ENCODE results near the gene DIRAS2. TPM values are rescaled to one million over a fixed set of nuclear protein-coding genes. Genes with fewer than 3 reads are reported as not detected.

DIRAS2 gene
- total and polyA plus RNA-seq, 2 donors (not counting 1 experiment from before 2014, with no cell fraction given), result not detected

GRCh38 chr9:90607701-90608516 lies 34.7 kb downstream of the DIRAS2 start:
- intact Hi-C loops (cut with micrococcal nuclease), result no loop called here
- no peaks in the 10 kb centered on the region for H3K4me1 Mint-ChIP-seq
- WGBS (ENCODE audit: insufficient coverage), result 70% methylated on average over 2 of the region's 10 CpGs
- CTCF ChIA-PET, result no interaction called here
- ATAC-seq (ENCODE audit: low read depth), result no peak
- no peak overlapping the region for H2AFZ ChIP-seq (ENCODE audit: insufficient read depth, low read depth, low read length, poor library complexity, severe bottlenecking)
- no peaks in the 10 kb centered on the region for H3K9me3 Mint-ChIP-seq (ENCODE audit: insufficient read depth)
- POLR2A ChIA-PET, result no interaction called here
- H3K27me3 ChIP-seq (replicated peaks in 1 of 4; ENCODE audit: control extremely low read depth in 1 of 4, control insufficient read depth in 3 of 4, insufficient read depth in 4 of 4, low read length in 3 of 4), result peaks cover 0 to 3% (median 1%) of the 10 kb centered on the region in 4 experiments
- no peak overlapping the region for H3K27ac ChIP-seq (ENCODE audit: low read length in 2 of 2)
- H3K4me3 ChIP-seq (ENCODE audit: control extremely low read depth in 1 of 5, extremely low read depth in 1 of 5, insufficient read depth in 1 of 5, low read depth in 2 of 5, low read length in 4 of 5), result no peak overlapping the region
- H3K9ac ChIP-seq (ENCODE audit: low read length), result no peak overlapping the region
- peaks cover 67% of the 10 kb centered on the region for H3K27me3 Mint-ChIP-seq
- TF ChIP-seq EZH2 (IDR thresholded peaks at IDR 0.05; ENCODE audit: borderline replicate concordance, insufficient read depth, low read depth, low read length, poor library complexity, severe bottlenecking) (no peak), CTCF (IDR thresholded peaks at IDR 0.05) (no peak)
- no peaks in the 10 kb centered on the region for H3K9me3 ChIP-seq (ENCODE audit: control extremely low read depth in 1 of 3, control insufficient read depth in 2 of 3, insufficient read depth in 1 of 3, low read length in 2 of 3)
- H4K20me1 ChIP-seq (ENCODE audit: control insufficient read depth, insufficient read depth, low read length, poor library complexity, severe bottlenecking), result no peaks in the 10 kb centered on the region
- no peak overlapping the region for H3K27ac Mint-ChIP-seq
- DNase-seq, result no peak
- H3K4me2 ChIP-seq (replicated peaks; ENCODE audit: low read depth, low read length, poor library complexity, severe bottlenecking), result no peak overlapping the region
- H3K36me3 ChIP-seq (replicated peaks in 1 of 2; ENCODE audit: control extremely low read depth in 1 of 2, control insufficient read depth in 1 of 2, extremely low read depth in 1 of 2, insufficient read depth in 2 of 2, low read length in 1 of 2), result no peaks in the 10 kb centered on the region
- H3K4me1 ChIP-seq (ENCODE audit: control insufficient read depth in 2 of 2, insufficient read depth in 2 of 2, low read length in 2 of 2), result no peaks in the 10 kb centered on the region
- no peaks in the 10 kb centered on the region for H3K79me2 ChIP-seq (ENCODE audit: control insufficient read depth, insufficient read depth, low read length)
- no peak overlapping the region for H3K4me3 Mint-ChIP-seq

- 83% methylated on average over 1 of the region's 1 CpG for WGBS (ENCODE audit: insufficient coverage)
- Mint-ChIP-seq H3K27me3 (peaks cover 49% of the 10 kb centered on the region), H3K9me3 (ENCODE audit: insufficient read depth) (no peaks in the 10 kb centered on the region), H3K27ac (no peak overlapping the region), H3K4me1 (no peaks in the 10 kb centered on the region), H3K4me3 (no peak overlapping the region)
- intact Hi-C loops (cut with micrococcal nuclease), result no loop called here
- H3K27ac ChIP-seq (ENCODE audit: low read length in 2 of 2), result no peak overlapping the region
- H3K79me2 ChIP-seq (ENCODE audit: control insufficient read depth, insufficient read depth, low read length), result no peaks in the 10 kb centered on the region
- H2AFZ ChIP-seq (ENCODE audit: insufficient read depth, low read depth, low read length, poor library complexity, severe bottlenecking), result no peak overlapping the region
- H4K20me1 ChIP-seq (ENCODE audit: control insufficient read depth, insufficient read depth, low read length, poor library complexity, severe bottlenecking), result no peaks in the 10 kb centered on the region
- no peaks in the 10 kb centered on the region for H3K36me3 ChIP-seq (replicated peaks in 1 of 2; ENCODE audit: control extremely low read depth in 1 of 2, control insufficient read depth in 1 of 2, extremely low read depth in 1 of 2, insufficient read depth in 2 of 2, low read length in 1 of 2)
- peaks cover 0 to 23% (median 3%) of the 10 kb centered on the region in 4 experiments for H3K27me3 ChIP-seq (replicated peaks in 1 of 4; ENCODE audit: control extremely low read depth in 1 of 4, control insufficient read depth in 3 of 4, insufficient read depth in 4 of 4, low read length in 3 of 4)
- H3K4me3 ChIP-seq (ENCODE audit: control extremely low read depth in 1 of 5, extremely low read depth in 1 of 5, insufficient read depth in 1 of 5, low read depth in 2 of 5, low read length in 4 of 5), result no peak overlapping the region
- H3K9me3 ChIP-seq (ENCODE audit: control extremely low read depth in 1 of 3, control insufficient read depth in 2 of 3, insufficient read depth in 1 of 3, low read length in 2 of 3), result no peaks in the 10 kb centered on the region
- ATAC-seq (ENCODE audit: low read depth) (no peak), DNase-seq (no peak)
- TF ChIP-seq EZH2 (IDR thresholded peaks at IDR 0.05; ENCODE audit: borderline replicate concordance, insufficient read depth, low read depth, low read length, poor library complexity, severe bottlenecking) (no peak), CTCF (IDR thresholded peaks at IDR 0.05) (no peak)
- no peak overlapping the region for H3K4me2 ChIP-seq (replicated peaks; ENCODE audit: low read depth, low read length, poor library complexity, severe bottlenecking)
- no peaks in the 10 kb centered on the region for H3K4me1 ChIP-seq (ENCODE audit: control insufficient read depth in 2 of 2, insufficient read depth in 2 of 2, low read length in 2 of 2)
- POLR2A ChIA-PET, result no interaction called here
- no peak overlapping the region for H3K9ac ChIP-seq (ENCODE audit: low read length)
- CTCF ChIA-PET, result no interaction called here
Measured at GRCh38 chr9:90600029-90600428, 42.6 kb downstream of the DIRAS2 start.
